Measurements from ENCODE around the gene DZIP1.
"Not testable (repeated sequence)": the region's sequence is repeated elsewhere in the genome, so short reads cannot be mapped to it uniquely, and the experiment has no call there.

The DZIP1 gene

GRCh38 chr13:95570016-95570415, 74.5 kb downstream of the DZIP1 start:
- in situ Hi-C loops (cut with MboI; ENCODE audit: low sequenced_read_pairs, unreplicated experiment), result no loop called here
- no peak for TF ChIP-seq CTCF (IDR thresholded peaks at IDR 0.05; ENCODE audit: borderline replicate concordance, control extremely low read depth, extremely low read depth, insufficient read depth, missing control alignments)

DNA sequence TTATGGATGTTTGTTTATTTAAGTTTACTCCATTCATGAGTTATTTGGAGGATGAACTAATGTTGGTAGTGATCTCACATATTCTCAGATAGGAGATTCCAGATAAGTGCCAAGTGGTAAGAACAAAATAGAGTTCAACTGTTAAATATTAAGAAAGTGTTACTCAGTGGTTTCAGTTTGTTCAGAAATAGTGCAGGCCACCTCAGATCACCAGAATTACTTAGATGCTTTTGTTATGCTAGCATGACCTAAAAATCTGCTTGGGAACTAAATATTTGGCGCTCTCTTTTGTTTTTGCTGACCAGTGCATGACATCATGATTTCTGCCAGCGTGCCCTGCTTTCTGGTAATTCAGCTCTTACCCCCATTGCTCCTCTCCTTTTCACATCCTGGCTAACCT, 76.4 kb downstream of the DZIP1 start:
- in situ Hi-C loops (cut with MboI; ENCODE audit: low sequenced_read_pairs, unreplicated experiment), result no loop called here
- TF ChIP-seq CTCF (IDR thresholded peaks at IDR 0.05; ENCODE audit: borderline replicate concordance, control extremely low read depth, extremely low read depth, insufficient read depth, missing control alignments), result no peak
- no peak for DNase-seq (ENCODE audit: low spot score)

More at GRCh38 chr13:95570016-95570415, 74.5 kb downstream of the DZIP1 start:
- DNase-seq (ENCODE audit: low spot score), result no peak

DNA sequence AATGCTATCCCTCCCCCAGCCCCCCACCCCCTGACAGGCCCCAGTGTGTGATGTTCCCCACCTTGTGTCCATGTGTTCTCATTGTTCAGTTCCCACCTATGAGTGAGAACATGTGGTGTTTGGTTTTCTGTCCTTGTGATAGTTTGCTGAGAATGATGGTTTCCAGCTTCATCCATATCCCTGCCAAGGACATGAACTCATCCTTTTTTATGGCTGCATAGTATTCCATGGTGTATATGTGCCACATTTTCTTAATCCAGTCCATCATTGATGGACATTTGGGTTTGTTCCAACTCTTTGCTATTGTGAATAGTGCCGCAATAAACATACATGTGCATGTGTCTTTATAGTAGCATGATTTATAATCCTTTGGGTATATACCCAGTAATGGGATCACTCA, 78.7 kb downstream of the DZIP1 start:
- in situ Hi-C loops (cut with MboI; ENCODE audit: low sequenced_read_pairs, unreplicated experiment); DNase-seq (ENCODE audit: low spot score): not testable (repeated sequence)

GRCh38 chr13:95564733-95565291, 79.7 kb downstream of the DZIP1 start:
- in situ Hi-C loops (cut with MboI; ENCODE audit: low sequenced_read_pairs, unreplicated experiment), result no loop called here
- no peak for TF ChIP-seq CTCF (IDR thresholded peaks at IDR 0.05; ENCODE audit: borderline replicate concordance, control extremely low read depth, extremely low read depth, insufficient read depth, missing control alignments)
- DNase-seq (ENCODE audit: low spot score), result no peak

- in situ Hi-C loops (cut with MboI; ENCODE audit: low sequenced_read_pairs, unreplicated experiment), result no loop called here
- TF ChIP-seq CTCF (IDR thresholded peaks at IDR 0.05; ENCODE audit: borderline replicate concordance, control extremely low read depth, extremely low read depth, insufficient read depth, missing control alignments), result no peak
- no peak for DNase-seq (ENCODE audit: low spot score)
These were observed 80.4 kb downstream of the DZIP1 start for GRCh38 chr13:95564091-95564490.

- no peak for DNase-seq (ENCODE audit: low spot score)
- in situ Hi-C loops (cut with MboI; ENCODE audit: low sequenced_read_pairs, unreplicated experiment), result no loop called here
- TF ChIP-seq CTCF (IDR thresholded peaks at IDR 0.05; ENCODE audit: borderline replicate concordance, control extremely low read depth, extremely low read depth, insufficient read depth, missing control alignments), result no peak
These were observed 84.1 kb downstream of the DZIP1 start for GRCh38 chr13:95560387-95560786.

- TF ChIP-seq CTCF (IDR thresholded peaks at IDR 0.05; ENCODE audit: borderline replicate concordance, control extremely low read depth, extremely low read depth, insufficient read depth, missing control alignments), result no peak
- DNase-seq (ENCODE audit: low spot score), result no peak
- in situ Hi-C loops (cut with MboI; ENCODE audit: low sequenced_read_pairs, unreplicated experiment), result no loop called here
These were observed 85.4 kb downstream of the DZIP1 start for GRCh38 chr13:95559100-95559499.
